Measurements from ENCODE around the gene AP5Z1. TPM values are rescaled to one million over a fixed set of nuclear protein-coding genes. Genes with fewer than 3 reads are reported as not detected.

AP5Z1 gene
- polyA plus RNA-seq, 1 of the 3 experiments (the other 2 are of a cell fraction), result 29.5 TPM

- 89% methylated on average over 9 of the region's 9 CpGs for WGBS (ENCODE audit: low lambda C conversion rate)
- no peaks in the 10 kb centered on the region; a peak in 1 of 4 replicates for H3K4me1 ChIP-seq (ENCODE audit: control insufficient read depth in 1 of 2, insufficient read depth in 2 of 2, low read depth in 1 of 2, low read length in 1 of 2)
- no peaks in the 10 kb centered on the region for H3K27me3 ChIP-seq (ENCODE audit: insufficient read depth)
- no peaks in the 10 kb centered on the region for H3K9me3 ChIP-seq
- no peak overlapping the region for H3K9ac ChIP-seq
- H3K4me3 ChIP-seq (ENCODE audit: low read depth in 2 of 2, low read length in 1 of 2), result no peak overlapping the region
- POLR2A ChIA-PET, result interaction anchor here (1.1 kb wide), 1 partner anchor 11 kb away, joined by 3 read pairs; no protein-coding TSS in a partner anchor
- H3K4me2 ChIP-seq, result no peak overlapping the region
- CTCF ChIA-PET, result interaction anchor here (1.1 to 2.4 kb wide), 5 partner anchors 23 to 264 kb away, joined by 3 to 13 read pairs (median 5); partner anchors contain the start of gene RADIL
- H3K9me2 ChIP-seq, result no peaks in the 10 kb centered on the region
- no peaks in the 10 kb centered on the region for H4K20me1 ChIP-seq (ENCODE audit: insufficient read depth)
- TF ChIP-seq IRF3 (IDR thresholded peaks at IDR 0.05; ENCODE audit: low read depth, low read length), result no peak
- TF ChIP-seq POLR2AphosphoS5 (IDR thresholded peaks at IDR 0.05; ENCODE audit: low read depth, low read length), result no peak
- no peak for TF ChIP-seq FOXM1 (IDR thresholded peaks at IDR 0.05; ENCODE audit: low read depth)
- TF ChIP-seq RAD21 (IDR thresholded peaks at IDR 0.05; ENCODE audit: low read length), result no peak
- no peak for TF ChIP-seq SMC3 (IDR thresholded peaks at IDR 0.05; ENCODE audit: low read depth, low read length)
- TF ChIP-seq FOXJ3 (CRISPR knock-in tag; IDR thresholded peaks at IDR 0.05), result no peak
- TF ChIP-seq NRF1 (IDR thresholded peaks at IDR 0.05; ENCODE audit: low read depth, low read length), result no peak
- no peak for TF ChIP-seq USF1 (IDR thresholded peaks at IDR 0.05; ENCODE audit: borderline replicate concordance, low read depth)
- TF ChIP-seq FOSL2 (IDR thresholded peaks at IDR 0.05; ENCODE audit: borderline replicate concordance, low read depth), result no peak
- no peak for TF ChIP-seq YY1 (IDR thresholded peaks at IDR 0.05; ENCODE audit: low read depth)
- no peak for TF ChIP-seq TEAD4 (IDR thresholded peaks at IDR 0.05; ENCODE audit: borderline replicate concordance, insufficient read depth)
- no peak for TF ChIP-seq TAF1 (IDR thresholded peaks at IDR 0.05; ENCODE audit: borderline replicate concordance, low read depth, low read length)
- TF ChIP-seq REST (IDR thresholded peaks at IDR 0.05; ENCODE audit: low read depth, low read length), result no peak
- no peak for TF ChIP-seq GABPA (IDR thresholded peaks at IDR 0.05; ENCODE audit: low read depth)
- no peak for TF ChIP-seq CHD2 (IDR thresholded peaks at IDR 0.05; ENCODE audit: low read length, partially characterized antibody)
- TF ChIP-seq JUND (IDR thresholded peaks at IDR 0.05), result no peak
- no peak for TF ChIP-seq MEF2A (IDR thresholded peaks at IDR 0.05; ENCODE audit: borderline replicate concordance, low read depth)
- TF ChIP-seq CTCF (IDR thresholded peaks at IDR 0.05), result no peak
- TF ChIP-seq MAX (IDR thresholded peaks at IDR 0.05; ENCODE audit: low read depth), result no peak
- no peak for DNase-seq
- H3K27ac ChIP-seq (ENCODE audit: low read depth in 2 of 2, low read length in 1 of 2), result no peak overlapping the region
- no peaks in the 10 kb centered on the region for H3F3A ChIP-seq (replicated peaks; ENCODE audit: insufficient read depth)
- no peaks in the 10 kb centered on the region for H3K36me3 ChIP-seq (replicated peaks in 1 of 2; ENCODE audit: control insufficient read depth in 1 of 2, insufficient read depth in 2 of 2, low read length in 1 of 2)
- no peak overlapping the region for H2AFZ ChIP-seq (ENCODE audit: low read depth)
- H3K79me2 ChIP-seq (ENCODE audit: insufficient read depth), result no peaks in the 10 kb centered on the region
Observed at GRCh38 chr7:4822677-4823076, 47.3 kb downstream of the AP5Z1 start.

All from SK-N-SH (cell line).